ENCODE data around the gene FZR1. TPM values are rescaled to one million over a fixed set of nuclear protein-coding genes. Genes with fewer than 3 reads are reported as not detected.

FZR1 gene
- total RNA-seq, 1 donor from 2014 or later: 16.4 TPM

DNA sequence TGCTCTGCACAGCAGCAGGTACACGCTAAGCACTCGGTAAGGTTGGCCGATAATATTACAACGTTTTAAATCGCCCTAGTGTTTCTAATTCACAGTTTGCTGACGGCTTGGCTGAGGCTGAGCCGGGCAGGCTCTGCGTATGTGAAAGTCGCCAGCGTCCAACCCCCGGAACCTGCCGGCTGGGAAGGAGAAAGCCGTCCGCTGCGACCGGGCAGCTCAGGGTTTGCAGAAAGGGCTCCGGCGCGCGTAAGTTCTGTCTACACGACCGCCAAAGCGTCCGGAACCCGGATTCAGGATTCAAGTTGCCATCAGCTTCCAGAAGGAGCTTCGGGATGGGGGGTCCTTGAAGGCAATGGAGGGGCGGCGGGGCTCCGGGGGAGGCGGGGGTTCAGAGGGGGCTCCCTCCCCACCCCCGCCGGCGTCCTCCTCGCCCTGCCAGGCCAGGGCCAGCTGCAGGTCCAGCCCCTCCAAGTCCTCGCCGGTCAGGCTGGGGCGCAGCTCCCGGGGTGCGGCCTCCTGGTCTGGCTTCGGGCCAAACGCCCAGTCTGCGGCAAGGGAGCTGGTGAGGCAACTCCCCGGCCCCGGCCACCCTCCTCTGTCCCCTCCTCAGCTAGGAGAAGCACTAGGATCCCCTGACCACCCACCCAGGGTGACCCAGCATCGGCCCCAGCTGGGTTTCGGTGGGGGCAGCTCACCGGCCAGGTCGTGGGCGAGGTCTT lies 23.4 kb upstream of the FZR1 start:
- H3K36me3 Mint-ChIP-seq: no peaks in the 10 kb centered on the region
- H3K4me1 ChIP-seq: no peaks in the 10 kb centered on the region
- peaks cover 17% of the 10 kb centered on the region for H3K27me3 ChIP-seq
- H3F3A ChIP-seq (ENCODE audit: low read depth): peaks cover 7% of the 10 kb centered on the region
- no peak overlapping the region for H3K4me3 ChIP-seq
- no peak overlapping the region for H3K9ac ChIP-seq
- H3K79me2 ChIP-seq (ENCODE audit: low read depth): no peaks in the 10 kb centered on the region
- H3K4me1 Mint-ChIP-seq: peaks cover 14% of the 10 kb centered on the region
- no peak overlapping the region for H3K4me2 ChIP-seq
- no peak overlapping the region for H3K27ac Mint-ChIP-seq
- no peak for DNase-seq (ENCODE audit: low spot score)
- no peaks in the 10 kb centered on the region for H3K9me3 Mint-ChIP-seq
- no peak for TF ChIP-seq EZH2phosphoT487 (IDR thresholded peaks at IDR 0.05)
- no peak for TF ChIP-seq CTCF (IDR thresholded peaks at IDR 0.05)
- TF ChIP-seq EZH2 (IDR thresholded peaks at IDR 0.05): no peak
- no peaks in the 10 kb centered on the region for H4K20me1 ChIP-seq (ENCODE audit: low read depth)
- H3K27me3 Mint-ChIP-seq (ENCODE audit: insufficient read depth, low read depth): peaks cover 16% of the 10 kb centered on the region
- H3K27ac ChIP-seq: no peak overlapping the region
- no peak overlapping the region for H3K4me3 Mint-ChIP-seq
- no peaks in the 10 kb centered on the region for H3K9me3 ChIP-seq (ENCODE audit: low read depth)
- H2AFZ ChIP-seq (replicated peaks): no peak overlapping the region
- no peaks in the 10 kb centered on the region for H3K36me3 ChIP-seq

DNA sequence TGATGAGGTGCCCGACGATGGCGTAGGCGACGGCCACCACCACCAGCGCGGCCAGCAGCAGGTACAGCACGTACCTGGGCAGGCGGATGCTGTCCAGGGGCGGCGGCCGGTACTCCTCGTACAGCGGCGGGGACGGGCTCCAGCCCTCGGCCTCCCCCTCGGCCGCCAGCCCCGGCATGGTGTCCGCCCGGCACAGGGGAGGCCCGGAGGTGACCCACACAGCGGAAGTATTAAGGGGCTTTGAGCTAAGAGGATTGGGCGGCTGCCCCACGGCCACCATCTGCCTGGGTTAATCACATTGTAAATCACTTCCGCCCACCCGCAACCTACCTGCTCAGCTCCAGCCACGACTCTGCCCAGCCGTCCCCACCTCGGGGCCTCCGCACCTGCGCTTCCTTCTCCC lies 22.9 kb upstream of the FZR1 start, which contains the start of gene SMIM44:
Gene SMIM44, minus strand, starts transcription at position 216 of the 403 bp plus-strand sequence. Its CDS starts 38 bp downstream, at position 178.
- H3K27me3 ChIP-seq: peaks cover 12% of the 10 kb centered on the region
- peaks cover 13% of the 10 kb centered on the region for H3K27me3 Mint-ChIP-seq (ENCODE audit: insufficient read depth, low read depth)

DNA sequence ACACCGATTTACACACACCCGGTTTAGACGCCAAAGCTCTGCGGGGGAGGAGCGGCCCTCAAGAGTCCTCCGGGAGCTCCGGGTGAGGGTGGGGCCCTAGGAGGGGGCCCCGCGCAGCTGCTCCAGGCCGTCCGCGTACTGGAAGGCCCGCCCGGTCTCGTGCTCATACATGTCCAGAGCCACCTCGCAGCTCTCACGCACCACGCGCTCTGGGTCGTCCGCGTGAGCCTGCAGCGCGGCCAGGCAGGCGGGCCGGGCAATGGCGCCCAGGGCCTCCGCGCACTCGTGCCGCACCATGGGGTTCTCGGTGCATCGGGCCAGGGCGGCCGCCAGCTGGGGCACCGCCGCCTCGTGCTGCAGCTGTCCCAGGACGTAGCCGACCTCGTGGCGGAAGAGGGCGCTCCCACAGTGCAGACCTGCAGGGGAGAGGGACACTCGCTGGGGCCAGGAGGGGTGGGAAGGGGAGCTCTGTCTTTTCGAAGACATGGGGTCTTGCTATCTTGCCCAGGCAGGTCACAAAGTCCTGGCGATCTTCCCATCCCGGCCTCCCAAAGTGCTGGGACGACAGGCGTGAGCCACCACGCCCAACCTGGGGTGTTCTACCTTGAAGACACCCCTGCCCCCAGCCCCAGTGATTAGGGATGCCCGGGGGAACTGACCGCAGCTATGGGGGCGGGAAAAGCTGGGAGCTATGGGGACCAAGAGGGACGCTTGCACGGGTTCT lies 14.6 kb upstream of the FZR1 start:
- Mint-ChIP-seq H3K27me3 (ENCODE audit: insufficient read depth, low read depth) (no peaks in the 10 kb centered on the region), H3K4me3 (no peak overlapping the region), H3K4me1 (no peaks in the 10 kb centered on the region), H3K9me3 (no peaks in the 10 kb centered on the region), H3K36me3 (peaks cover 11% of the 10 kb centered on the region), H3K27ac (no peak overlapping the region)
- no peak overlapping the region for H3K9ac ChIP-seq
- no peak for DNase-seq (ENCODE audit: low spot score)
- H3K9me3 ChIP-seq (ENCODE audit: low read depth): no peaks in the 10 kb centered on the region
- H3F3A ChIP-seq (ENCODE audit: low read depth): no peaks in the 10 kb centered on the region
- no peaks in the 10 kb centered on the region for H3K36me3 ChIP-seq
- TF ChIP-seq EZH2 (IDR thresholded peaks at IDR 0.05) (no peak), CTCF (IDR thresholded peaks at IDR 0.05) (no peak), EZH2phosphoT487 (IDR thresholded peaks at IDR 0.05) (no peak)
- no peak overlapping the region for H3K4me2 ChIP-seq
- H3K4me1 ChIP-seq: no peaks in the 10 kb centered on the region
- no peak overlapping the region for H2AFZ ChIP-seq (replicated peaks)
- no peaks in the 10 kb centered on the region for H3K27me3 ChIP-seq
- no peaks in the 10 kb centered on the region for H4K20me1 ChIP-seq (ENCODE audit: low read depth)
- no peak overlapping the region for H3K27ac ChIP-seq
- no peaks in the 10 kb centered on the region for H3K79me2 ChIP-seq (ENCODE audit: low read depth)
- H3K4me3 ChIP-seq: no peak overlapping the region

More for the DNA sequence above, 22.9 kb upstream of the FZR1 start, which contains the start of gene SMIM44:
- Mint-ChIP-seq H3K4me3 (no peak within 1 kb of the TSS), H3K36me3 (no peaks in the 10 kb centered on the region), H3K9me3 (no peaks in the 10 kb centered on the region), H3K27ac (no peak within 1 kb of the TSS), H3K4me1 (peaks cover 14% of the 10 kb centered on the region)
- H3K4me3 ChIP-seq: no peak within 1 kb of the TSS
- DNase-seq (ENCODE audit: low spot score): no peak
- no peaks in the 10 kb centered on the region for H3K9me3 ChIP-seq (ENCODE audit: low read depth)
- H3K4me1 ChIP-seq: no peaks in the 10 kb centered on the region
- H3K4me2 ChIP-seq: no peak within 1 kb of the TSS
- H2AFZ ChIP-seq (replicated peaks): no peak within 1 kb of the TSS
- no peak within 1 kb of the TSS for H3K27ac ChIP-seq
- no peak for TF ChIP-seq EZH2 (IDR thresholded peaks at IDR 0.05)
- TF ChIP-seq CTCF (IDR thresholded peaks at IDR 0.05): no peak
- no peak for TF ChIP-seq EZH2phosphoT487 (IDR thresholded peaks at IDR 0.05)
- H3K36me3 ChIP-seq: no peaks in the 10 kb centered on the region
- no peaks in the 10 kb centered on the region for H3K79me2 ChIP-seq (ENCODE audit: low read depth)
- peaks cover 7% of the 10 kb centered on the region for H3F3A ChIP-seq (ENCODE audit: low read depth)
- no peaks in the 10 kb centered on the region for H4K20me1 ChIP-seq (ENCODE audit: low read depth)
- no peak within 1 kb of the TSS for H3K9ac ChIP-seq
